SK-N-SH treated with all-trans-retinoic acid at 6 μM for 48 hours (cell line): ENCODE results near the gene CGB3.

Source experiments
- ATAC-seq: fragments of 200-7000 bp; cut with Tn5 transposase; 3 replicates; pipeline ENCODE4 v1.9.1; 2020; ENCODE audit warnings: mild to moderate bottlenecking, moderate library complexity
- ARNTL ChIP-seq: fragments of 450-650 bp; formaldehyde crosslinking; IDR thresholded peaks from 2 replicates; pipeline ENCODE4 v1.5.0; 2020; ENCODE audit warnings: low read depth, mild to moderate bottlenecking, moderate library complexity, borderline replicate concordance
- BACH2 ChIP-seq: fragments of 250-450 bp; sonication (Bioruptor Pico); IDR thresholded peaks from 2 replicates; pipeline ENCODE4 v1.9.0; 2021; ENCODE audit warnings: mild to moderate bottlenecking, borderline replicate concordance
- ESRRG ChIP-seq: fragments of 250-450 bp; sonication (Bioruptor Pico); IDR thresholded peaks from 2 replicates; pipeline ENCODE4 v1.6.1; 2021; ENCODE audit warnings: mild to moderate bottlenecking
- GLIS3 ChIP-seq: fragments of 250-450 bp; sonication (Bioruptor Pico); IDR thresholded peaks from 2 replicates; pipeline ENCODE4 v1.5.0; 2020; ENCODE audit warnings: mild to moderate bottlenecking, moderate library complexity
- ISL1 ChIP-seq: fragments of 250-450 bp; sonication (Bioruptor Pico); IDR thresholded peaks from 2 replicates; pipeline ENCODE4 v2.1.2; 2022; ENCODE audit warnings: mild to moderate bottlenecking, moderate library complexity
- PPARA ChIP-seq: fragments of 250-450 bp; sonication (Bioruptor Pico); IDR thresholded peaks from 2 replicates; pipeline ENCODE4 v1.5.0; 2020; ENCODE audit warnings: mild to moderate bottlenecking, borderline replicate concordance
- RARB ChIP-seq: fragments of 250-450 bp; sonication (Bioruptor Pico); IDR thresholded peaks from 2 replicates; pipeline ENCODE4 v1.8.0; 2021; ENCODE audit warnings: mild to moderate bottlenecking, moderate library complexity
- SNAI2 ChIP-seq: fragments of 250-450 bp; sonication (Bioruptor Pico); IDR thresholded peaks from 2 replicates; pipeline ENCODE4 v1.5.0; 2020; ENCODE audit warnings: mild to moderate bottlenecking, moderate library complexity
- TCF4 ChIP-seq: fragments of 250-450 bp; sonication (Bioruptor Pico); IDR thresholded peaks from 2 replicates; pipeline ENCODE4 v1.8.0; 2021; ENCODE audit warnings: mild to moderate bottlenecking, moderate library complexity, borderline replicate concordance
- TOX ChIP-seq: fragments of 250-450 bp; sonication (Bioruptor Pico); IDR thresholded peaks from 2 replicates; pipeline ENCODE4 v1.8.0; 2021; ENCODE audit warnings: mild to moderate bottlenecking, moderate library complexity, borderline replicate concordance
- ZC3H10 ChIP-seq: fragments of 250-450 bp; sonication (Bioruptor Pico); IDR thresholded peaks from 2 replicates; pipeline ENCODE4 v1.5.1; 2021; ENCODE audit warnings: mild to moderate bottlenecking, moderate library complexity
- ZFP3 ChIP-seq: fragments of 250-450 bp; sonication (Bioruptor Pico); IDR thresholded peaks from 2 replicates; pipeline ENCODE4 v1.5.0; 2020; ENCODE audit warnings: mild to moderate bottlenecking, moderate library complexity
- ZFP30 ChIP-seq: fragments of 450-650 bp; formaldehyde crosslinking; IDR thresholded peaks from 2 replicates; pipeline ENCODE4 v1.5.0; 2022; ENCODE audit warnings: mild to moderate bottlenecking, moderate library complexity
- ZNF70 ChIP-seq: fragments of 450-650 bp; formaldehyde crosslinking; IDR thresholded peaks from 2 replicates; pipeline ENCODE4 v1.5.0; 2020; ENCODE audit warnings: mild to moderate bottlenecking, moderate library complexity
- ZNF8 ChIP-seq: fragments of 450-650 bp; formaldehyde crosslinking; IDR thresholded peaks from 2 replicates; pipeline ENCODE4 v1.5.0; 2020; ENCODE audit warnings: mild to moderate bottlenecking, moderate library complexity
- TF ChIP-seq, protein P1 (sequence below): fragments of 250-450 bp; sonication (Bioruptor Pico); IDR thresholded peaks from 2 replicates; pipeline ENCODE4 v1.5.0; 2020; ENCODE audit warnings: mild to moderate bottlenecking, moderate library complexity
- TF ChIP-seq, protein P2 (sequence below): fragments of 250-450 bp; sonication (Bioruptor Pico); IDR thresholded peaks from 2 replicates; pipeline ENCODE4 v1.8.0; 2020; ENCODE audit warnings: mild to moderate bottlenecking, moderate library complexity, borderline replicate concordance
- TF ChIP-seq, protein P3 (sequence below): fragments of 250-450 bp; sonication (Bioruptor Pico); IDR thresholded peaks from 2 replicates; pipeline ENCODE4 v1.5.1; 2020; ENCODE audit warnings: low read depth, mild to moderate bottlenecking, moderate library complexity
- TF ChIP-seq, protein P4 (sequence below): fragments of 250-450 bp; sonication (Bioruptor Pico); IDR thresholded peaks from 2 replicates; pipeline ENCODE4 v1.8.0; 2021; ENCODE audit warnings: low read depth, mild to moderate bottlenecking, moderate library complexity, borderline replicate concordance

The CGB3 gene

DNA sequence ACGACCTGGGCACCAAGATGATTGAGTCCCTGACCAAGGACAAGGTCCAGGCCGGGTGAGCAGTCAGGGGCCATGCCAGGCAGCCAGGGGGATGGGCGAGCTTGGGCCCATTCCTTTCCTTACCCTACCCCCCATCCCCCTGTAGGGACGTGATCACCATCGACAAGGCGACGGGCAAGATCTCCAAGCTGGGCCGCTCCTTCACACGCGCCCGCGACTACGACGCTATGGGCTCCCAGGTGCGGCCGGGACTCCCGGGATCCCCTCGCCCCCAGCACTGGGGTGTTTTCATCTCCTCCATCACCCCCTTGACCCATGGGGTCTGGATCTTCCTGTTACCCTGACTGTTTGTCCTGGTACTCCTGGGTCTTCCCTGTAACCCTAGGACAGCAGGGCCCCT, 14.3 kb downstream of the CGB3 start:
- no peak for ATAC-seq
- TF ChIP-seq, protein P1, sequence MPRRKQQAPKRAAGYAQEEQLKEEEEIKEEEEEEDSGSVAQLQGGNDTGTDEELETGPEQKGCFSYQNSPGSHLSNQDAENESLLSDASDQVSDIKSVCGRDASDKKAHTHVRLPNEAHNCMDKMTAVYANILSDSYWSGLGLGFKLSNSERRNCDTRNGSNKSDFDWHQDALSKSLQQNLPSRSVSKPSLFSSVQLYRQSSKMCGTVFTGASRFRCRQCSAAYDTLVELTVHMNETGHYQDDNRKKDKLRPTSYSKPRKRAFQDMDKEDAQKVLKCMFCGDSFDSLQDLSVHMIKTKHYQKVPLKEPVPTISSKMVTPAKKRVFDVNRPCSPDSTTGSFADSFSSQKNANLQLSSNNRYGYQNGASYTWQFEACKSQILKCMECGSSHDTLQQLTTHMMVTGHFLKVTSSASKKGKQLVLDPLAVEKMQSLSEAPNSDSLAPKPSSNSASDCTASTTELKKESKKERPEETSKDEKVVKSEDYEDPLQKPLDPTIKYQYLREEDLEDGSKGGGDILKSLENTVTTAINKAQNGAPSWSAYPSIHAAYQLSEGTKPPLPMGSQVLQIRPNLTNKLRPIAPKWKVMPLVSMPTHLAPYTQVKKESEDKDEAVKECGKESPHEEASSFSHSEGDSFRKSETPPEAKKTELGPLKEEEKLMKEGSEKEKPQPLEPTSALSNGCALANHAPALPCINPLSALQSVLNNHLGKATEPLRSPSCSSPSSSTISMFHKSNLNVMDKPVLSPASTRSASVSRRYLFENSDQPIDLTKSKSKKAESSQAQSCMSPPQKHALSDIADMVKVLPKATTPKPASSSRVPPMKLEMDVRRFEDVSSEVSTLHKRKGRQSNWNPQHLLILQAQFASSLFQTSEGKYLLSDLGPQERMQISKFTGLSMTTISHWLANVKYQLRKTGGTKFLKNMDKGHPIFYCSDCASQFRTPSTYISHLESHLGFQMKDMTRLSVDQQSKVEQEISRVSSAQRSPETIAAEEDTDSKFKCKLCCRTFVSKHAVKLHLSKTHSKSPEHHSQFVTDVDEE (CRISPR knock-in tag) = no peak
- TF ChIP-seq ZFP30 (CRISPR knock-in tag) (no peak), ARNTL (CRISPR knock-in tag) (no peak), ESRRG (CRISPR knock-in tag) (no peak), TCF4 (CRISPR knock-in tag) (no peak), BACH2 (CRISPR knock-in tag) (no peak), ZFP3 (no peak), ZNF8 (CRISPR knock-in tag) (no peak), GLIS3 (CRISPR knock-in tag) (no peak), RARB (CRISPR knock-in tag) (no peak), SNAI2 (no peak), ISL1 (CRISPR knock-in tag) (no peak)
- TF ChIP-seq, protein P2, sequence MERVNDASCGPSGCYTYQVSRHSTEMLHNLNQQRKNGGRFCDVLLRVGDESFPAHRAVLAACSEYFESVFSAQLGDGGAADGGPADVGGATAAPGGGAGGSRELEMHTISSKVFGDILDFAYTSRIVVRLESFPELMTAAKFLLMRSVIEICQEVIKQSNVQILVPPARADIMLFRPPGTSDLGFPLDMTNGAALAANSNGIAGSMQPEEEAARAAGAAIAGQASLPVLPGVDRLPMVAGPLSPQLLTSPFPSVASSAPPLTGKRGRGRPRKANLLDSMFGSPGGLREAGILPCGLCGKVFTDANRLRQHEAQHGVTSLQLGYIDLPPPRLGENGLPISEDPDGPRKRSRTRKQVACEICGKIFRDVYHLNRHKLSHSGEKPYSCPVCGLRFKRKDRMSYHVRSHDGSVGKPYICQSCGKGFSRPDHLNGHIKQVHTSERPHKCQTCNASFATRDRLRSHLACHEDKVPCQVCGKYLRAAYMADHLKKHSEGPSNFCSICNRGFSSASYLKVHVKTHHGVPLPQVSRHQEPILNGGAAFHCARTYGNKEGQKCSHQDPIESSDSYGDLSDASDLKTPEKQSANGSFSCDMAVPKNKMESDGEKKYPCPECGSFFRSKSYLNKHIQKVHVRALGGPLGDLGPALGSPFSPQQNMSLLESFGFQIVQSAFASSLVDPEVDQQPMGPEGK (CRISPR knock-in tag) = no peak

DNA sequence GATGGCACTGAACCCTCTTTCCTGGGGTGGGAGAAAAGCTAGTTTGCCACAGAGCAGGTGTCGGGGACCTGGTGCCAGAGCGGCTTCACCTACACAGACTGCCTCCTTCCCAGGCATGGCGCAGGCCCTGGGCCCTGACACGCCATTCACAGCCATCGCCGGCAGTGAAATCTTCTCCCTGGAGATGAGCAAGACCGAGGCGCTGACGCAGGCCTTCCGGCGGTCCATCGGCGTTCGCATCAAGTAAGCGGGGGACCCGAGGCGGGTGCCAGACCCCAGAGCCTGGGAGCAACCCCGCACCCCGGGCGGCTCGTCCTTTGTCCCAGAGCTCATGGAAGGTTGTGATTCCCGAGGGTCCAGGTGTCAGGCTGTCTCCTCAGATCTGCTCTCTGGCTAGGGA, 17.2 kb downstream of the CGB3 start:
- ATAC-seq = no peak
- TF ChIP-seq PPARA (CRISPR knock-in tag) (no peak), TCF4 (CRISPR knock-in tag) (no peak), TOX (no peak), ESRRG (CRISPR knock-in tag) (no peak), BACH2 (CRISPR knock-in tag) (no peak), ZFP30 (CRISPR knock-in tag) (no peak), ZNF70 (CRISPR knock-in tag) (no peak), ZC3H10 (CRISPR knock-in tag) (no peak), ZNF8 (CRISPR knock-in tag) (no peak), GLIS3 (CRISPR knock-in tag) (no peak), ISL1 (CRISPR knock-in tag) (no peak), ZFP3 (no peak)
- TF ChIP-seq, protein P2 (CRISPR knock-in tag) = no peak
- TF ChIP-seq, protein P1 (CRISPR knock-in tag) = no peak
- TF ChIP-seq, protein P3, sequence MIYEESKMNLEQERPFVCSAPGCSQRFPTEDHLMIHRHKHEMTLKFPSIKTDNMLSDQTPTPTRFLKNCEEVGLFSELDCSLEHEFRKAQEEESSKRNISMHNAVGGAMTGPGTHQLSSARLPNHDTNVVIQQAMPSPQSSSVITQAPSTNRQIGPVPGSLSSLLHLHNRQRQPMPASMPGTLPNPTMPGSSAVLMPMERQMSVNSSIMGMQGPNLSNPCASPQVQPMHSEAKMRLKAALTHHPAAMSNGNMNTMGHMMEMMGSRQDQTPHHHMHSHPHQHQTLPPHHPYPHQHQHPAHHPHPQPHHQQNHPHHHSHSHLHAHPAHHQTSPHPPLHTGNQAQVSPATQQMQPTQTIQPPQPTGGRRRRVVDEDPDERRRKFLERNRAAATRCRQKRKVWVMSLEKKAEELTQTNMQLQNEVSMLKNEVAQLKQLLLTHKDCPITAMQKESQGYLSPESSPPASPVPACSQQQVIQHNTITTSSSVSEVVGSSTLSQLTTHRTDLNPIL (CRISPR knock-in tag) = no peak
- TF ChIP-seq, protein P4, sequence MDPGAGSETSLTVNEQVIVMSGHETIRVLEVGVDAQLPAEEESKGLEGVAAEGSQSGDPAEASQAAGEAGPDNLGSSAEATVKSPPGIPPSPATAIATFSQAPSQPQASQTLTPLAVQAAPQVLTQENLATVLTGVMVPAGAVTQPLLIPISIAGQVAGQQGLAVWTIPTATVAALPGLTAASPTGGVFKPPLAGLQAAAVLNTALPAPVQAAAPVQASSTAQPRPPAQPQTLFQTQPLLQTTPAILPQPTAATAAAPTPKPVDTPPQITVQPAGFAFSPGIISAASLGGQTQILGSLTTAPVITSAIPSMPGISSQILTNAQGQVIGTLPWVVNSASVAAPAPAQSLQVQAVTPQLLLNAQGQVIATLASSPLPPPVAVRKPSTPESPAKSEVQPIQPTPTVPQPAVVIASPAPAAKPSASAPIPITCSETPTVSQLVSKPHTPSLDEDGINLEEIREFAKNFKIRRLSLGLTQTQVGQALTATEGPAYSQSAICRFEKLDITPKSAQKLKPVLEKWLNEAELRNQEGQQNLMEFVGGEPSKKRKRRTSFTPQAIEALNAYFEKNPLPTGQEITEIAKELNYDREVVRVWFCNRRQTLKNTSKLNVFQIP (CRISPR knock-in tag) = no peak
